ENCODE data around the gene FFAR4.

The FFAR4 gene

GRCh38 chr10:93630625-93631557 is 64.4 kb downstream of the FFAR4 start:
- TF ChIP-seq, protein P1, sequence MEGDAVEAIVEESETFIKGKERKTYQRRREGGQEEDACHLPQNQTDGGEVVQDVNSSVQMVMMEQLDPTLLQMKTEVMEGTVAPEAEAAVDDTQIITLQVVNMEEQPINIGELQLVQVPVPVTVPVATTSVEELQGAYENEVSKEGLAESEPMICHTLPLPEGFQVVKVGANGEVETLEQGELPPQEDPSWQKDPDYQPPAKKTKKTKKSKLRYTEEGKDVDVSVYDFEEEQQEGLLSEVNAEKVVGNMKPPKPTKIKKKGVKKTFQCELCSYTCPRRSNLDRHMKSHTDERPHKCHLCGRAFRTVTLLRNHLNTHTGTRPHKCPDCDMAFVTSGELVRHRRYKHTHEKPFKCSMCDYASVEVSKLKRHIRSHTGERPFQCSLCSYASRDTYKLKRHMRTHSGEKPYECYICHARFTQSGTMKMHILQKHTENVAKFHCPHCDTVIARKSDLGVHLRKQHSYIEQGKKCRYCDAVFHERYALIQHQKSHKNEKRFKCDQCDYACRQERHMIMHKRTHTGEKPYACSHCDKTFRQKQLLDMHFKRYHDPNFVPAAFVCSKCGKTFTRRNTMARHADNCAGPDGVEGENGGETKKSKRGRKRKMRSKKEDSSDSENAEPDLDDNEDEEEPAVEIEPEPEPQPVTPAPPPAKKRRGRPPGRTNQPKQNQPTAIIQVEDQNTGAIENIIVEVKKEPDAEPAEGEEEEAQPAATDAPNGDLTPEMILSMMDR (IDR thresholded peaks at IDR 0.05; ENCODE audit: insufficient read depth, missing control alignments), result no peak
- DNase-seq (ENCODE audit: insufficient read length, low spot score), result no peak
- no peak for FAIRE-seq
